Muscle of arm (tissue), 12 donors: Measurements from ENCODE around the gene NDUFB8. TPM values are rescaled to one million over a fixed set of nuclear protein-coding genes. Genes with fewer than 3 reads are reported as not detected.

Experiments used
- DNase-seq: peaks from one replicate; pipeline ENCODE4 v3.0.0-alpha.2; 2013
- polyA plus RNA-seq, 12 donors: library from polyadenylated mRNA; unstranded; fragments of 120-200 nt; gene quantifications; one replicate each; pipeline ENCODE4 v1.2.1, GENCODE V29; 2013; ENCODE audit not compliant: insufficient read length in 12 of 12

Gene NDUFB8
- polyA plus RNA-seq, 12 donors, result 93.3 to 124 (median 102) TPM; not detected in 1

DNA sequence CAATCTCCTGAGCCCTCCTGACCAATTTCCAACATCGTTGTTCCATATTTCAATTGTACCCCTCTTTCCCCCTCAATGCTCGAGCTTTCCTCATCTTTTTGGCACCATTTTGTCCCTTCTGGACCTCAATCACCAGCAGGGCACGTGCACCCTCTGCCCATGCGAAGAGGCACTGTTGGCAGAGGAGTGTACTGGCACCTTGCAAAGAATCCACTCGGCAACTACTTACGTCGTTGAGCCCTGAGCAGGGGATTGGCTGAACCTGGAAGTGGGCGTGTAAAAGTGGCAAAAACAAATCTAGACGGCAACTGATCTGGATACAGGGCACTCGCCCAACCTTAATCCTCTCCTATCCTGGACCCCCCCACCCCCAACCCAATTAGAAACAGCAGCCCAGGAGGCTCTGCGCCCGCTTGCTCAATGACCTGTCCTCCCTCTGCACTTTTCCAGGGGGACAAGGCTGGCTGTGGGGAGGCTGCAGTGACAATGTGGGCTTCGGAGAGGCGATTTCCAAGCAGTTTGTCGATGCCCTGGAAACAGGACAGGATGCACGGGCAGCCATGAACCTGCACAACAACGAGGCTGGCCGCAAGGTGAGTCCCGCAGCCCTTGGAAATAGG is 48.1 kb downstream of the NDUFB8 start:
- peak; percentile 89 for DNase-seq

GRCh38 chr10:100480002-100480401 is 49.7 kb downstream of the NDUFB8 start:
- DNase-seq, result no peak

DNA sequence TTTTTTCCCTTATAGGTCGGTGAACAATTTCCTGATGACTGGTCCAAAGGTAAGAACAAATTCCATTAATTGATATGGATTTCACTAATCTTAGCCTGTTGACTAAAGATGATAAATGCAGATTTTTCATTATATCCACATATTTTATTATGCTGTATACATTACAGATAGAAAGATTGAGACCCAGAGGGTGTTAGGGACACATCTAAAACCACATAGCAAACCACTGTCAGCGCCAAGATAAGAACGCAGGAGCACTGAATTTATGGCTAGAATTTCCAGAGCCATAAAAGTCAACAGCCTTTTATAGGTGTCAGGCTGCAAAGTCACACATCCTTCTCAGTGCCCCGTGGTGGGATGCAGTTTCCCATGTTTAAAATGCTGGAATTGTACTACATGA is 50.6 kb downstream of the NDUFB8 start:
- no peak for DNase-seq

DNA sequence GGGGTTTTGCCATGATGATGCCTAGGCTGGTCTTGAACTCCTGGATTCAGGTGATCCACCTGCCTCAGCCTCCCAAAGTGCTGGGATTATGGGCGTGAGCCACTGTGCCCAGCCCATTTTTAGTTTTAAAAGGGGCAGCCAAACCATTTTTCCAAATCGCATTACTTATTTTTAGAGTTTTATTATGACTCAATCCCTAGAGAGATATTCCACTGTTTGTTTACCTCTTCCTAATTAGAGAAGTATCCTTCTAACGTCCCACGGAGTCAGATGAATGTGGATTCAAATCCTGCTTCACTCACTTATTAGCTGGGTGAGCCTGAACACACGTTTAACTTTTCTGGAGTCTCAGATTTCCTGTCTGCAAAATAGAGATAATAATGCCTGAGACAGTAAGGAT is 51.7 kb downstream of the NDUFB8 start:
- no peak for DNase-seq

Other genes with a start within 250 kb of the NDUFB8 start
- gene BLOC1S2, start 243.2 kb downstream of the NDUFB8 start, polyA plus RNA-seq, result 10 to 100 TPM in 11 of 12 donors, not detected in 1; 22.5 to 34.9 (median 28.4) TPM
- gene PKD2L1, start 199.6 kb downstream of the NDUFB8 start, polyA plus RNA-seq, result under 1 TPM in 6 of 12 donors, not detected in 6; 0.05 to 0.39 (median 0.18) TPM
- gene SCD, start 182.6 kb downstream of the NDUFB8 start, polyA plus RNA-seq, result 10 to 100 TPM in 11 of 12 donors, not detected in 1; 12.6 to 35.8 (median 21.7) TPM
- gene WNT8B, start 66.9 kb downstream of the NDUFB8 start, polyA plus RNA-seq, result under 1 TPM in 4 of 12 donors, not detected in 8; 0.09 to 0.15 (median 0.12) TPM
- 10 to 100 TPM in 6 of 12 donors, 1 to 10 TPM in 5, not detected in 1; 4.9 to 30.1 (median 11.3) TPM for gene SEC31B, start 10.0 kb downstream of the NDUFB8 start, polyA plus RNA-seq
- 10 to 100 TPM in 11 of 12 donors, not detected in 1; 27.1 to 46.3 (median 40.6) TPM for gene HIF1AN, start 6.1 kb upstream of the NDUFB8 start, polyA plus RNA-seq
- gene PAX2, start 215.7 kb upstream of the NDUFB8 start, polyA plus RNA-seq, result 1 to 10 TPM in 1 of 12 donors, under 1 TPM in 4, not detected in 7; 0.03 to 1.5 (median 0.22) TPM